ENCODE results near the gene TRIM24. TPM values are rescaled to one million over a fixed set of nuclear protein-coding genes. Genes with fewer than 3 reads are reported as not detected.

TRIM24 gene
- polyA plus RNA-seq, 1 donor (not counting 4 experiments of a cell fraction or from before 2014, with no cell fraction given) = 7.9 TPM

GRCh38 chr7:138550337-138550736 lies 90.3 kb downstream of the TRIM24 start:
- no peak overlapping the region for H2AFZ ChIP-seq (ENCODE audit: control insufficient read depth, low read length)
- no peak overlapping the region for H3K4me2 ChIP-seq (ENCODE audit: control insufficient read depth, extremely low read depth, insufficient read depth, low read depth, low read length)
- no peaks in the 10 kb centered on the region for H3K4me1 ChIP-seq (ENCODE audit: control insufficient read depth, extremely low read depth, insufficient read depth, low read length)
- H3K9me3 ChIP-seq (ENCODE audit: control insufficient read depth, low read depth, low read length) = no peaks in the 10 kb centered on the region
- H3K9ac ChIP-seq (ENCODE audit: control insufficient read depth, extremely low read depth, insufficient read depth, low read length) = no peak overlapping the region
- DNase-seq (ENCODE audit: low read depth, low spot score) (no peak), FAIRE-seq (no peak)
- no peaks in the 10 kb centered on the region for H3K27me3 ChIP-seq (ENCODE audit: control insufficient read depth, extremely low read depth, insufficient read depth, low read length)
- no peaks in the 10 kb centered on the region for H3K79me2 ChIP-seq (ENCODE audit: control insufficient read depth, insufficient read depth, low read length)
- dilution Hi-C loops (cut with MboI; ENCODE audit: extremely low pct_ligation_motif_present, low sequenced_read_pairs) = no loop called here
- H4K20me1 ChIP-seq (ENCODE audit: control insufficient read depth, extremely low read depth, insufficient read depth, low read length) = no peaks in the 10 kb centered on the region
- H3K36me3 ChIP-seq (ENCODE audit: control insufficient read depth in 2 of 2, extremely low read depth in 1 of 2, insufficient read depth in 2 of 2, low read length in 2 of 2) = peaks cover 0 to 6% of the 10 kb centered on the region in 2 experiments
- H3K9me1 ChIP-seq (ENCODE audit: control insufficient read depth, extremely low read depth, insufficient read depth, low read length) = no peaks in the 10 kb centered on the region
- TF ChIP-seq EZH2 (IDR thresholded peaks at IDR 0.05; ENCODE audit: low read length) (no peak), CTCF (optimal IDR thresholded peaks at IDR 0.05 in 1 of 3, IDR thresholded peaks at IDR 0.05 in 1 of 3, conservative IDR thresholded peaks at IDR 0.05 in 1 of 3; ENCODE audit: extremely low read depth in 1 of 3, insufficient read depth in 2 of 3, low read length in 3 of 3) (no peak)
- H3K4me3 ChIP-seq (ENCODE audit: control insufficient read depth in 2 of 3, extremely low read depth in 1 of 3, insufficient read depth in 2 of 3, low read depth in 1 of 3, low read length in 3 of 3) = no peak overlapping the region
- H3K27ac ChIP-seq (ENCODE audit: control insufficient read depth, insufficient read depth, low read length) = no peak overlapping the region

- DNase-seq (ENCODE audit: low read depth, low spot score) (no peak), FAIRE-seq (no peak)
- Histone ChIP-seq H3K27me3 (ENCODE audit: control insufficient read depth, extremely low read depth, insufficient read depth, low read length) (no peaks in the 10 kb centered on the region), H3K9ac (ENCODE audit: control insufficient read depth, extremely low read depth, insufficient read depth, low read length) (no peak overlapping the region), H2AFZ (ENCODE audit: control insufficient read depth, low read length) (no peak overlapping the region), H3K4me3 (ENCODE audit: control insufficient read depth in 2 of 3, extremely low read depth in 1 of 3, insufficient read depth in 2 of 3, low read depth in 1 of 3, low read length in 3 of 3) (no peak overlapping the region), H3K4me1 (ENCODE audit: control insufficient read depth, extremely low read depth, insufficient read depth, low read length) (no peaks in the 10 kb centered on the region), H3K4me2 (ENCODE audit: control insufficient read depth, extremely low read depth, insufficient read depth, low read depth, low read length) (no peak overlapping the region), H3K36me3 (ENCODE audit: control insufficient read depth in 2 of 2, extremely low read depth in 1 of 2, insufficient read depth in 2 of 2, low read length in 2 of 2) (peaks cover 0 to 6% of the 10 kb centered on the region in 2 experiments), H3K27ac (ENCODE audit: control insufficient read depth, insufficient read depth, low read length) (no peak overlapping the region), H4K20me1 (ENCODE audit: control insufficient read depth, extremely low read depth, insufficient read depth, low read length) (no peaks in the 10 kb centered on the region), H3K9me3 (ENCODE audit: control insufficient read depth, low read depth, low read length) (no peaks in the 10 kb centered on the region), H3K9me1 (ENCODE audit: control insufficient read depth, extremely low read depth, insufficient read depth, low read length) (no peaks in the 10 kb centered on the region), H3K79me2 (ENCODE audit: control insufficient read depth, insufficient read depth, low read length) (no peaks in the 10 kb centered on the region)
- TF ChIP-seq CTCF (optimal IDR thresholded peaks at IDR 0.05 in 1 of 3, IDR thresholded peaks at IDR 0.05 in 1 of 3, conservative IDR thresholded peaks at IDR 0.05 in 1 of 3; ENCODE audit: extremely low read depth in 1 of 3, insufficient read depth in 2 of 3, low read length in 3 of 3) (no peak), EZH2 (IDR thresholded peaks at IDR 0.05; ENCODE audit: low read length) (no peak)
- dilution Hi-C loops (cut with MboI; ENCODE audit: extremely low pct_ligation_motif_present, low sequenced_read_pairs) = no loop called here
Measured at GRCh38 chr7:138551102-138551501, 91.0 kb downstream of the TRIM24 start.
